IPS-20b (cell line): ENCODE measurements around the gene CEP43.
"Not testable (repeated sequence)": the region's sequence is repeated elsewhere in the genome, so short reads cannot be mapped to it uniquely, and the experiment has no call there.

Source experiments
- H3K27ac ChIP-seq: one replicate; pipeline ENCODE4 v1.5.1; 2013; ENCODE audit warnings: low read length
- H3K27me3 ChIP-seq: 2 replicates; pipeline ENCODE4 v1.6.1; 2013; ENCODE audit warnings: mild to moderate bottlenecking, low read length, inconsistent platforms; ENCODE audit not compliant: insufficient read depth
- H3K36me3 ChIP-seq: 2 replicates; pipeline ENCODE4 v1.6.1; 2013; ENCODE audit warnings: low read depth, mild to moderate bottlenecking, inconsistent platforms, low read length, moderate library complexity; ENCODE audit not compliant: insufficient read depth
- H3K4me1 ChIP-seq: 2 replicates; pipeline ENCODE4 v1.6.1; 2013; ENCODE audit warnings: mild to moderate bottlenecking, control low read depth, inconsistent platforms, low read length, moderate library complexity; ENCODE audit not compliant: insufficient read depth
- H3K4me3 ChIP-seq: 2 replicates; pipeline ENCODE4 v1.5.1; 2013; ENCODE audit warnings: mild to moderate bottlenecking, low read length, inconsistent platforms
- H3K9ac ChIP-seq: 2 replicates; pipeline ENCODE4 v1.6.1; 2013; ENCODE audit warnings: low read depth, mild to moderate bottlenecking, inconsistent platforms, low read length, moderate library complexity
- H3K9me3 ChIP-seq: 2 replicates; pipeline ENCODE4 v1.6.1; 2013; ENCODE audit warnings: mild to moderate bottlenecking, low read depth, low read length, inconsistent platforms; ENCODE audit not compliant: insufficient read depth

Gene CEP43, protein sequence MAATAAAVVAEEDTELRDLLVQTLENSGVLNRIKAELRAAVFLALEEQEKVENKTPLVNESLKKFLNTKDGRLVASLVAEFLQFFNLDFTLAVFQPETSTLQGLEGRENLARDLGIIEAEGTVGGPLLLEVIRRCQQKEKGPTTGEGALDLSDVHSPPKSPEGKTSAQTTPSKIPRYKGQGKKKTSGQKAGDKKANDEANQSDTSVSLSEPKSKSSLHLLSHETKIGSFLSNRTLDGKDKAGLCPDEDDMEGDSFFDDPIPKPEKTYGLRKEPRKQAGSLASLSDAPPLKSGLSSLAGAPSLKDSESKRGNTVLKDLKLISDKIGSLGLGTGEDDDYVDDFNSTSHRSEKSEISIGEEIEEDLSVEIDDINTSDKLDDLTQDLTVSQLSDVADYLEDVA

GRCh38 chr6:166999145-166999883 lies at the start of gene CEP43:
Gene CEP43, plus strand, starts transcription at chr6:166999397. Its CDS starts 16 bp downstream, at chr6:166999413.
- peak within 1 kb of the TSS; percentile 94 for H3K9ac ChIP-seq
- H3K36me3 ChIP-seq, result peaks cover 47% of the 10 kb centered on the region
- H3K9me3 ChIP-seq, result no peaks in the 10 kb centered on the region
- peaks cover 6% of the 10 kb centered on the region for H3K4me1 ChIP-seq
- H3K27ac ChIP-seq, result no peak within 1 kb of the TSS
- no peaks in the 10 kb centered on the region for H3K27me3 ChIP-seq
- peak within 1 kb of the TSS; percentile 97 for H3K4me3 ChIP-seq

- Histone ChIP-seq H3K27me3 (no peaks in the 10 kb centered on the region), H3K4me1 (peaks cover 10% of the 10 kb centered on the region; the same call in 1 of the 2 replicates), H3K9me3 (no peaks in the 10 kb centered on the region), H3K27ac (no peak overlapping the region), H3K9ac (no peak overlapping the region), H3K36me3 (peaks cover 12% of the 10 kb centered on the region; the same call in 1 of the 2 replicates), H3K4me3 (no peak overlapping the region)
These were observed 49.4 kb upstream of the CEP43 start for GRCh38 chr6:166949528-166950442.

- Histone ChIP-seq H3K27me3 (peaks cover 5% of the 10 kb centered on the region), H3K4me3 (no peak overlapping the region), H3K36me3 (peaks cover 12% of the 10 kb centered on the region; the same call in 1 of the 2 replicates), H3K27ac (no peak overlapping the region), H3K4me1 (peaks cover 10% of the 10 kb centered on the region; the same call in 1 of the 2 replicates), H3K9ac (no peak overlapping the region), H3K9me3 (no peaks in the 10 kb centered on the region)
These were observed 48.8 kb upstream of the CEP43 start for GRCh38 chr6:166950443-166950821.

DNA sequence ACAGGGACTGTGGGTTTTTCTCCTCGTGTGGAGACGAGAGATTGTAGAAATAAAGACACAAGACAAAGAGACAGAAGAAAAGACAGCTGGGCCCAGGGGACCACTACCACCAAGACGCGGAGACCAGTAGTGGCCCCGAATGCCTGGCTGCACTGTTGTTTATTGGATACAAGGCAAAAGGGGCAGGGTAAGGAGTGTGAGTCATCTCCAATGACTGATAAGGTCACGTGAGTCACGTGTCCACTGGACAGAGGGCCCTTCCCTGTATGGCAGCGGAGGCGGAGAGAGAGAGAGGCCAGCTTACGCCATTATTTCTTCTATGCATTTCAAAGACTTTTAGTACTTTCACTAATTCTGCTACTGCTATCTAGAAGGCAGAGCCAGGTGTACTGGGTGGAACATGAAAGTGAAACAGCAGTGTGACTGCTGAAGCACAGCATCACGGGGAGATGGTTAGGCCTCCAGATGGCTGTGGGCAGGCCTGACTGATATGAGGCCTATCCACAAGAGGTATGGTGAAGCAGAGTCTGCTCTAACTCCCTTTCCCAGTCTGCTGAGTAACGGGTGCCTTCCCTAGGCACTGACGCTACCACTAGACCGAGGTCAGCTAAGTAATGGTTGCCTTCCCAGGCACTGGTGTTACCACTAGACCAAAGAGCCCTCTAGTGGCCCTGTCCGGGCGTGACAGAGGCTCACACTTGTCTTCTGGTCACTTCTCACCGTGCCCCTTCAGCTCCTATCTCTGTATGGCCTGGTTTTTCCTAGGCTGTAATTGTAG lies 48.1 kb upstream of the CEP43 start:
- H3K4me1 ChIP-seq, result peaks cover 12% of the 10 kb centered on the region; the same call in 1 of the 2 replicates

GRCh38 chr6:166951670-166952060 lies 47.5 kb upstream of the CEP43 start:
- Histone ChIP-seq H3K4me1 (peaks cover 12% of the 10 kb centered on the region; the same call in 1 of the 2 replicates), H3K9ac (no peak overlapping the region), H3K9me3 (no peaks in the 10 kb centered on the region), H3K36me3 (0 out of 2 replicates have a peak, but pooled peaks cover 4% of the 10 kb centered on the region), H3K27ac (no peak overlapping the region), H3K4me3 (no peak overlapping the region), H3K27me3 (peaks cover 10% of the 10 kb centered on the region)

More for the DNA sequence above, 48.1 kb upstream of the CEP43 start:
- H3K36me3 ChIP-seq, H3K27ac ChIP-seq, H3K4me3 ChIP-seq, H3K27me3 ChIP-seq, H3K9me3 ChIP-seq, H3K9ac ChIP-seq: not testable (repeated sequence)

DNA sequence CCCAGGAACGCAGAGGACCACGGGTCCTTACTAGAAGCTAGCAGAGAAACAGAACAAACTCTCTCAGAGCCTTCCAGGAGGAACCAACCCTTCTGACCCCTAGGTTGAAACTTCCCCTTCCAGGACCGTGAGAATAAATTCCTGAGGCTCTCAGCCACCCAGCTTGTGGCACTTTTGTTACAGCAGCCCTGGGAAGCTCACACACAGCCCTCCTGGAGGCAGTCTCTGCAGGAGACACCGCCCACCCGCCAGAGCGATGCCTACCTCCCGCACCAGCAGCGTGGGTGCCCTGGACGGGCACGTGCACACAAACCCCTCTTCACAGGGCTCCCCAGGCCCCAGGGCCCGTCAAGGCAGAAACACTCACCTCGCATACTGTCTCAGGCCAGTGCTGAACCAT lies 47.1 kb upstream of the CEP43 start:
- Histone ChIP-seq H3K27me3 (peaks cover 14% of the 10 kb centered on the region), H3K36me3 (0 out of 2 replicates have a peak, but pooled peaks cover 4% of the 10 kb centered on the region), H3K27ac (no peak overlapping the region), H3K9me3 (no peaks in the 10 kb centered on the region), H3K4me3 (no peak overlapping the region), H3K4me1 (peaks cover 12% of the 10 kb centered on the region; the same call in 1 of the 2 replicates), H3K9ac (no peak overlapping the region)

- H3K4me3 ChIP-seq, result no peak overlapping the region
- H3K4me1 ChIP-seq, result peaks cover 16% of the 10 kb centered on the region; the same call in 1 of the 2 replicates
- H3K27me3 ChIP-seq, result peaks cover 21% of the 10 kb centered on the region
- 0 out of 2 replicates have a peak, but pooled peaks cover 4% of the 10 kb centered on the region for H3K36me3 ChIP-seq
- H3K9ac ChIP-seq, result no peak overlapping the region
- H3K9me3 ChIP-seq, result no peaks in the 10 kb centered on the region
- H3K27ac ChIP-seq, result no peak overlapping the region
These were observed 46.4 kb upstream of the CEP43 start for GRCh38 chr6:166952567-166953486.

DNA sequence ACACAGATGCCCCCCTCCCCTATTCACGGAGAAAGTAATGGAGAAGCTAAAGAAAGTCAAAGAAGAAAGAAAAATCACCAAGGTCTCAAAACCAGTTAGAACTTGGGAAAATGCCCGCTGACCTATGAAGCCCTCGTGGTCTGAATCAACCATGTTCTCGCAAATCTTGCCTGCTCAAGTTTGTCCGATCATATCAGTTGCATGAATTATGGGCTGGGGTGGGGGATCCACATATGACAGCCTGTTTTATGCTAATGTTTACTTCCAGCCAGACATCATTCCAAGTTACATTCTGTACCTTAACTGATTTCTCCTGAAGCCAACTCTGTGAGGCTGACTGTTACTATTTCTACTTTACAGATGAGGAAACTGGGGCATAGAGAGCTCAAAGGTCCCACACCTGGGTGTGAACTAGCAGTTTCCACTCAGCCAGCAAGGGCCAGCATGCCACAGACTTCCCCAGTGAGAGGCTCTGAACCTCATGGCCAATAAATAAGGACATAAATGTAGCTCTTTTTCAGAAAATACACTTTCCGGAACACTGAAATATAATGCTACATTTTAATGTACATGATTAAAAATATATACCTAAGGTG lies 45.0 kb upstream of the CEP43 start:
- Histone ChIP-seq H3K9me3 (no peaks in the 10 kb centered on the region), H3K27ac (no peak overlapping the region), H3K9ac (no peak overlapping the region), H3K4me1 (peaks cover 16% of the 10 kb centered on the region; the same call in 1 of the 2 replicates), H3K27me3 (peaks cover 23% of the 10 kb centered on the region), H3K36me3 (0 out of 2 replicates have a peak, but pooled peaks cover 4% of the 10 kb centered on the region), H3K4me3 (no peak overlapping the region)

DNA sequence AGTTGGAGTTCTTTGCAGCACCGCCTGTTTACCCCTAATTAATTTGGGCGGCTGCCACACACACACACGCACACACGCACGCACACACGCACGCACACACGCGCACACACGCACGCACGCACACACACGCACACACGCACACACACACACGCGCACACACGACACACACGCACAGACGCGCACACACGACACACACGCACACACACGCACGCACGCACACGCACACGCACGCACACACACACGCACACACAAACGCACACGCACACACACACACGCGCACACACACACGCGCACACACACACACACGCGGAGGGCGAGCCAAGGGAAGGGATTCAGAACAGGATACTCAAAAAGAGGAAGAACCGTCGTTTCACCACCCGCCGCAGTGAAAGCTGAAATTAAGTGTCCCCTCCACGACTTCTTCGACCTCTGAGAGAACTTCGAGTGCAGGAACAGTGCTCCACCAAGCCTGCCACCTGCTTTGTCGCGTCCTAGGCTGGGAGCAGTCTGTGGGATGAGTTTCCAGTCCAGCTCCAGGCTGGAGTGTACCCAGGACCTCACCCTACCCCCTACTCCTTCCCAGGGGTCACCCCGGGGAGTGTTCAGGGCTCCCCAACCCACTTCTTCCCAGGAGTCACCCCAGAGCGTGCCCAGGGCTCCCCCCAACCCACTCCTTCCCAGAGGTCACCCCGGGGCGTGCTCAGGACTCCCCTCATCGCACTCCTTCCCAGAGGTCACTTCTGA lies 43.9 kb upstream of the CEP43 start:
- peak overlapping the region; percentile 80 for H3K4me3 ChIP-seq
- 0 out of 2 replicates have a peak, but pooled peaks cover 4% of the 10 kb centered on the region for H3K36me3 ChIP-seq
- H3K9me3 ChIP-seq, result no peaks in the 10 kb centered on the region
- peaks cover 23% of the 10 kb centered on the region for H3K27me3 ChIP-seq
- H3K27ac ChIP-seq, result no peak overlapping the region
- peaks cover 8% of the 10 kb centered on the region; the same call in 1 of the 2 replicates for H3K4me1 ChIP-seq
- H3K9ac ChIP-seq, result peak overlapping the region; percentile 51; the same call in 1 of the 2 replicates
